ENCODE data around the gene RAB5B.

- TF ChIP-seq CTCF (IDR thresholded peaks at IDR 0.05) (no peak), POLR2A (IDR thresholded peaks at IDR 0.05) (no peak)
Observed at GRCh38 chr12:56028511-56029165, 54.8 kb downstream of the RAB5B start.
